ENCODE measurements around the gene PAX9.

DNA sequence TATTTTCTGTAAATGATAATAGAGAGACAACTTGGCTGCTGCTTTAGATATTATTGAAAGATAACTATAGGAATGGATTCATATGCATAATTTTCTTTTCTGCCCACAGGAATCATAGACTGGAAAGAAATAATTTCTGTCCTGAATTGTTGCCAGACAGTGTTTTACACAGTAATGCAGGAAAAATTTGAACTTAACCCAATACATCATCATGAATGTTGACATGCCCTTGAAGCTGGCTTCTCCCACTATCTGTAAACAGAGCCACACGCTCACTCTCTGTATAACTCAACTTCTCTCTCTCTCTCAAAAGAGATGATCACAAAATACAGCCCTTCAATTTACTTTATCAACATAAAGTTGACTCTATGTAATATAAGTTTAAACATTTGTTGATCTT, 56.6 kb downstream of the PAX9 start:
- no peak for TF ChIP-seq CTCF (IDR thresholded peaks at IDR 0.05)
- no peak for TF ChIP-seq EP300 (IDR thresholded peaks at IDR 0.05)
- no peak for TF ChIP-seq POLR2A (IDR thresholded peaks at IDR 0.05)
